KMS-11 (cell line): ENCODE measurements around the gene RPL29.
"Not testable (repeated sequence)": the region's sequence is repeated elsewhere in the genome, so short reads cannot be mapped to it uniquely, and the experiment has no call there.

ENCODE experiments used
- H2AFZ ChIP-seq: fragments of 200-600 bp; sonication (generic); 2 replicates; pipeline ENCODE4 v1.6.1; 2016; ENCODE audit warnings: antibody characterized with exemption, mixed run types, low read depth
- H3K27ac ChIP-seq: fragments of 200-600 bp; sonication (generic); 2 replicates; pipeline ENCODE4 v1.6.1; 2016; ENCODE audit warnings: mild to moderate bottlenecking, mixed run types
- H3K27me3 ChIP-seq: fragments of 200-600 bp; sonication (generic); 2 replicates; pipeline ENCODE4 v1.6.1; 2017; ENCODE audit warnings: mild to moderate bottlenecking, low read depth, mixed run types, moderate library complexity; ENCODE audit not compliant: insufficient read depth
- H3K36me3 ChIP-seq: fragments of 200-600 bp; sonication (generic); 2 replicates; pipeline ENCODE4 v1.6.1; 2017; ENCODE audit warnings: mild to moderate bottlenecking, mixed run types; ENCODE audit not compliant: insufficient read depth
- H3K4me1 ChIP-seq: fragments of 200-600 bp; sonication (generic); 2 replicates; pipeline ENCODE4 v1.6.1; 2016; ENCODE audit warnings: mild to moderate bottlenecking, low read depth, mixed run types; ENCODE audit not compliant: poor library complexity, severe bottlenecking
- H3K4me2 ChIP-seq: fragments of 200-600 bp; sonication (generic); 2 replicates; pipeline ENCODE4 v1.7.0; 2016; ENCODE audit warnings: mild to moderate bottlenecking, mixed run types
- H3K4me3 ChIP-seq: fragments of 200-600 bp; sonication (generic); IDR thresholded peaks from 2 replicates; pipeline ENCODE4 v1.6.1; 2017; ENCODE audit warnings: low read depth, low read length, mixed read lengths; ENCODE audit not compliant: insufficient read depth
- H3K79me2 ChIP-seq: fragments of 200-600 bp; sonication (generic); 2 replicates; pipeline ENCODE4 v1.6.1; 2016; ENCODE audit warnings: low read depth, mixed run types; ENCODE audit not compliant: insufficient read depth
- H3K9ac ChIP-seq: fragments of 200-600 bp; sonication (generic); 2 replicates; pipeline ENCODE4 v1.6.1; 2016; ENCODE audit warnings: mild to moderate bottlenecking, mixed run types
- H4K20me1 ChIP-seq: fragments of 200-600 bp; sonication (generic); 2 replicates; pipeline ENCODE4 v1.6.1; 2016; ENCODE audit warnings: mild to moderate bottlenecking, mixed run types; ENCODE audit not compliant: insufficient read depth
- CTCF ChIP-seq: fragments of 200-600 bp; sonication (generic); conservative IDR thresholded peaks from 2 replicates; pipeline ENCODE4 v1.6.1; 2017; ENCODE audit warnings: low read depth, mild to moderate bottlenecking, antibody characterized with exemption, low read length, moderate library complexity, mixed read lengths

RPL29 gene

GRCh38 chr3:52034651-52035050 lies 39.0 kb upstream of the RPL29 start:
- no peak overlapping the region for H3K4me2 ChIP-seq
- TF ChIP-seq CTCF, result no peak
- no peak overlapping the region for H3K4me3 ChIP-seq
- H3K9ac ChIP-seq, result no peak overlapping the region
- no peaks in the 10 kb centered on the region for H3K79me2 ChIP-seq
- no peaks in the 10 kb centered on the region for H3K27me3 ChIP-seq
- no peaks in the 10 kb centered on the region for H3K36me3 ChIP-seq
- H2AFZ ChIP-seq, result no peak overlapping the region
- no peak overlapping the region for H3K27ac ChIP-seq
- H3K4me1 ChIP-seq, result no peaks in the 10 kb centered on the region
- H4K20me1 ChIP-seq, result no peaks in the 10 kb centered on the region

DNA sequence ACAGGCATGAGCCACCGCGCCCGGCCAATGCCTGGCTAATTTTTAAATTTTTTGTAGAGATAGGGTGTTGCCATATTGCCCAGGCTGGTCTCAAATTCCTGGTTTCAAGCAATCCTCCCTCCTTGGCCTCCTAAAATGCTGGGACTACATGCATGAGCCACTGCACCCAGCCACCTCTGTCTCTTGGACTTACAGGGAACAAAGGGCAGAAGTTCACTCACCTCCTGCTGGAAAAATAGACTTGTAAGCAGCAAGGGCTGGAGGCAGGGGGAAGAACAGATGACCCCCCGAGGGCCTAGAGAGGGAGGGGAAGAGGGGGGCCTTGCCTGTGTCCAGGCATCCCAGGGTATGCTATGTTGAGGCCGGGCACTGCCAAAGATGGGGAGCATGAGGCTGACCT lies 38.5 kb upstream of the RPL29 start:
- H2AFZ ChIP-seq, result no peak overlapping the region
- H3K27me3 ChIP-seq, result no peaks in the 10 kb centered on the region
- TF ChIP-seq CTCF, result no peak
- no peak overlapping the region for H3K9ac ChIP-seq
- H4K20me1 ChIP-seq, result no peaks in the 10 kb centered on the region
- H3K79me2 ChIP-seq, result no peaks in the 10 kb centered on the region
- no peak overlapping the region for H3K4me3 ChIP-seq
- H3K4me1 ChIP-seq, result no peaks in the 10 kb centered on the region
- no peak overlapping the region for H3K27ac ChIP-seq
- H3K4me2 ChIP-seq, result no peak overlapping the region
- H3K36me3 ChIP-seq, result no peaks in the 10 kb centered on the region

DNA sequence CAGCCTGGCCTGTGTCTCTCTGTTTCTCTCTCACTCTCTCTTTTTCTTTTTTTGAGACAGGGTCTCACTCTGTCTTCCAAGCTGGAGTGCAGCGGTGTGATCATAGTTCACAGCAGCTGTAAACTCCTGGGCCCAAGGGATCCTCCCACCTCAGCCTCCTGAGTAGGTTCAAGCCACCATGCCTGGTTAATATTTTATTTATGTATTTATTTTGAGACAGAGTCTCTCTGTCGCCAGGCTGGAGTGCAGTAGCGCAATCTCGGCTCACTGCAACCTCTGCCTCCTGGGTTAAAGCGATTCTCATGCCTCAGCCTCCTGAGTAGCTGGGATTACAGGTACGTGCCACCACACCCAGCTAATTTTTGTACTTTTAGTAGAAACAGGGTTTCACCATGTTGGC lies 38.1 kb upstream of the RPL29 start:
- H3K4me2 ChIP-seq, H3K4me3 ChIP-seq, H3K79me2 ChIP-seq, H4K20me1 ChIP-seq, H3K27me3 ChIP-seq, H3K27ac ChIP-seq, H3K4me1 ChIP-seq, H3K9ac ChIP-seq, H3K36me3 ChIP-seq, H2AFZ ChIP-seq: not testable (repeated sequence)

DNA sequence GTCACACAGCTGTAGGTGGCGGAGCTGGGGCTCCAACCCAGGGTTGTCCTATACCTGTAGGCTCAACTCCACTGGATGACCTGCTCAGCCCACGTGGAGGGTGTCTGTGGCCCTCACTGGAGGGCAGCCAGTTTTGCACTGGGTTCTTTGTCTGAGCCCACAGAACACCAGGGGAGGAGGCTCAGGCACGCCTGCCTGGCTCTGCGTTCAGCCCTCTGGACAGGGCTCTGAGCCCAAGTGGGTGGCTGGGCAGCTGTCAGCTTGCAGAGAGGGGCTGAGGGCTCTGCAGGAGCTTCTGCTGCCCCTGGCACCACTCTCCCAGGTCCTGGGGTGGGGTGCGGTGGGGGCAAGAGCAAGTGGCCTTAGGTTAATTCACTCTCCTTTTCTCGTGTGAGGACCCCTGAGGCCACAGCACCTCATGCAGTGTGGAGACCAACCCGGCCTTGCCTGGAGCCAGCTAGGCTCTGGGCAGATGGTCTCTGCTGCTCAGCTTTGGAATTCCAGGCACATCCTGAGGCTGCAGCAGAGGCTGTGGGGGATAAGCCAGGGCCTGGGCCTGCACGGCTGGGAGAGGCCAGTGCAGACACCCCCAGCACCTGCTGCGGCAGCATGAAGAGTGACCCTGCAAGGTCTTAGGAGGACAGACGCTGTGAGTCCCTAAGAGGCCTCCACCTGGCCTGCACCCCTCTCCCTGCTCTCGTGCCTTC lies 37.2 kb upstream of the RPL29 start:
- Histone ChIP-seq H3K4me1 (no peaks in the 10 kb centered on the region), H4K20me1 (no peaks in the 10 kb centered on the region), H2AFZ (no peak overlapping the region), H3K9ac (no peak overlapping the region), H3K4me3 (no peak overlapping the region), H3K36me3 (no peaks in the 10 kb centered on the region), H3K27me3 (no peaks in the 10 kb centered on the region), H3K27ac (no peak overlapping the region), H3K79me2 (no peaks in the 10 kb centered on the region), H3K4me2 (no peak overlapping the region)
- TF ChIP-seq CTCF, result no peak

- TF ChIP-seq CTCF, result no peak
- Histone ChIP-seq H3K79me2 (no peaks in the 10 kb centered on the region), H3K27me3 (no peaks in the 10 kb centered on the region), H3K4me2 (no peak overlapping the region), H3K9ac (no peak overlapping the region), H2AFZ (no peak overlapping the region), H3K4me3 (no peak overlapping the region), H3K4me1 (no peaks in the 10 kb centered on the region), H4K20me1 (no peaks in the 10 kb centered on the region), H3K27ac (no peak overlapping the region), H3K36me3 (no peaks in the 10 kb centered on the region)
Measured at GRCh38 chr3:52031896-52032295, 36.2 kb upstream of the RPL29 start.
